Upper lobe of left lung (tissue), 4 donors: ENCODE results near the gene AQP5.

Experiments
- EP300 ChIP-seq, 4 donors: sonication (generic); formaldehyde crosslinking; IDR thresholded peaks; one replicate each; pipeline ENCODE4 v1.5.1; 2017; ENCODE audit warnings: antibody characterized with exemption in 4 of 4, control low read depth in 2 of 4
- POLR2AphosphoS5 ChIP-seq, 2 donors: sonication (generic); formaldehyde crosslinking; IDR thresholded peaks; one replicate each; pipeline ENCODE4 v1.5.1; 2017; ENCODE audit warnings: antibody characterized with exemption in 2 of 2
- TF ChIP-seq, protein P1 (sequence below), 6 experiments: fragments of 450-650 bp in 4 of 6; fragments of 200-600 bp in 2 of 6; sonication (generic) in 2 of 6; IDR thresholded peaks; one replicate each; pipeline ENCODE4 v1.5.1; 2016 to 2019; ENCODE audit warnings: antibody characterized with exemption in 6 of 6

DNA sequence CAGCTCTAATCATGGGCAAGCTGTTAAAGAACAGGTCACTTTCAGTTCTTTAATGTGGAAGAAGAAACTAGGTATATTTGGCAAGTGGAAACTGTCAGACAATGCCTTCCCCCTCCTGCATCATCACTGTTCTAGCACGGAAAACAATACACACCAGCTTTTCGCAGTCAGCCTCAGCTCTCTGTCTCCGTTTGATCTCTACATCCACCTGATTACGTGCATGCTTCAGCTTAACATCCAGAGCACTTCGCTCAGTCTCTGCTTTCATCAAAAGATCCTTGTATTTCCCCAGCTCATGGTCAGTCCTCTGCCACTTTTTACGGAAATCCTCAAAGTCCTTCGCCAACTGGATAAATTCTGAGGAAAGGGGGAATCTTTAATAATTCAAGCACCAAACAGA, 44.6 kb downstream of the AQP5 start:
- TF ChIP-seq, protein P1, sequence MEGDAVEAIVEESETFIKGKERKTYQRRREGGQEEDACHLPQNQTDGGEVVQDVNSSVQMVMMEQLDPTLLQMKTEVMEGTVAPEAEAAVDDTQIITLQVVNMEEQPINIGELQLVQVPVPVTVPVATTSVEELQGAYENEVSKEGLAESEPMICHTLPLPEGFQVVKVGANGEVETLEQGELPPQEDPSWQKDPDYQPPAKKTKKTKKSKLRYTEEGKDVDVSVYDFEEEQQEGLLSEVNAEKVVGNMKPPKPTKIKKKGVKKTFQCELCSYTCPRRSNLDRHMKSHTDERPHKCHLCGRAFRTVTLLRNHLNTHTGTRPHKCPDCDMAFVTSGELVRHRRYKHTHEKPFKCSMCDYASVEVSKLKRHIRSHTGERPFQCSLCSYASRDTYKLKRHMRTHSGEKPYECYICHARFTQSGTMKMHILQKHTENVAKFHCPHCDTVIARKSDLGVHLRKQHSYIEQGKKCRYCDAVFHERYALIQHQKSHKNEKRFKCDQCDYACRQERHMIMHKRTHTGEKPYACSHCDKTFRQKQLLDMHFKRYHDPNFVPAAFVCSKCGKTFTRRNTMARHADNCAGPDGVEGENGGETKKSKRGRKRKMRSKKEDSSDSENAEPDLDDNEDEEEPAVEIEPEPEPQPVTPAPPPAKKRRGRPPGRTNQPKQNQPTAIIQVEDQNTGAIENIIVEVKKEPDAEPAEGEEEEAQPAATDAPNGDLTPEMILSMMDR (IDR thresholded peaks at IDR 0.05), result no peak
- TF ChIP-seq POLR2AphosphoS5 (IDR thresholded peaks at IDR 0.05) (no peak), EP300 (IDR thresholded peaks at IDR 0.05) (no peak)
